CD14-positive monocyte (primary cell): ENCODE results near the gene HPSE2. TPM values are rescaled to one million over a fixed set of nuclear protein-coding genes. Genes with fewer than 3 reads are reported as not detected.

Experiments
- DNase-seq, 3 donors: peaks; one replicate each; pipeline ENCODE4 v3.0.0-alpha.2; 2011 to 2022
- H2AFZ ChIP-seq: 2 replicates; pipeline ENCODE4 v1.6.0; 2012; ENCODE audit warnings: mild to moderate bottlenecking, low read depth, low read length, inconsistent platforms; ENCODE audit not compliant: insufficient read depth, poor library complexity, severe bottlenecking
- H3K27ac ChIP-seq, 2 donors: 1 replicate in 1 of 2; 2 replicates in 1 of 2; pipeline ENCODE4 v1.5.1; 2012 to 2013; ENCODE audit warnings: low read length in 2 of 2, control low read depth in 1 of 2, inconsistent platforms in 1 of 2, low read depth in 1 of 2, mild to moderate bottlenecking in 1 of 2
- H3K27me3 ChIP-seq, 2 donors: one replicate each; pipeline versions ENCODE4 v1.6.0 to v1.6.1; 2011 to 2013; ENCODE audit warnings: low read length in 2 of 2; ENCODE audit not compliant: control insufficient read depth in 2 of 2, insufficient read depth in 2 of 2
- H3K36me3 ChIP-seq, 2 donors: replicated peaks in 1 of 2; 1 replicate in 1 of 2; 2 replicates in 1 of 2; pipeline versions ENCODE4 v1.5.1 to v1.6.1; 2012 to 2013; ENCODE audit warnings: low read length in 2 of 2, control low read depth in 1 of 2, inconsistent platforms in 1 of 2, mild to moderate bottlenecking in 1 of 2; ENCODE audit not compliant: insufficient read depth in 2 of 2, control insufficient read depth in 1 of 2
- H3K4me1 ChIP-seq, 2 donors: 1 replicate in 1 of 2; 2 replicates in 1 of 2; pipeline versions ENCODE4 v1.5.1 to v1.6.1; 2012 to 2013; ENCODE audit warnings: low read length in 2 of 2, control low read depth in 1 of 2, inconsistent platforms in 1 of 2, mild to moderate bottlenecking in 1 of 2, moderate library complexity in 1 of 2; ENCODE audit not compliant: insufficient read depth in 2 of 2, control insufficient read depth in 1 of 2
- H3K4me2 ChIP-seq: replicated peaks from 2 replicates; pipeline ENCODE3; 2012; ENCODE audit warnings: low read length, moderate library complexity, mild to moderate bottlenecking; ENCODE audit not compliant: poor library complexity, severe bottlenecking; ENCODE audit errors: extremely low read depth
- H3K4me3 ChIP-seq, 3 experiments: fragments of 200-600 bp in 1 of 3; sonication (generic) in 1 of 3; replicated peaks in 1 of 3; 1 replicate in 2 of 3; 2 replicates in 1 of 3; pipeline ENCODE4 v1.5.1; 2011 to 2013; ENCODE audit warnings: low read length in 3 of 3, mild to moderate bottlenecking in 3 of 3, control low read depth in 2 of 3, low read depth in 2 of 3, inconsistent platforms in 1 of 3, moderate library complexity in 1 of 3
- H3K79me2 ChIP-seq: 2 replicates; pipeline ENCODE4 v1.6.0; 2012; ENCODE audit warnings: mild to moderate bottlenecking, control low read depth, inconsistent platforms, low read length, moderate library complexity; ENCODE audit not compliant: insufficient read depth
- H3K9ac ChIP-seq: 2 replicates; pipeline ENCODE4 v1.6.0; 2017; ENCODE audit warnings: low read length, mild to moderate bottlenecking; ENCODE audit not compliant: insufficient read depth, poor library complexity, severe bottlenecking
- H3K9me3 ChIP-seq, 2 donors: replicated peaks in 1 of 2; 1 replicate in 1 of 2; 2 replicates in 1 of 2; pipeline versions ENCODE4 v1.5.1 to v1.6.1; 2012 to 2013; ENCODE audit warnings: low read length in 2 of 2, control low read depth in 1 of 2; ENCODE audit not compliant: control insufficient read depth in 1 of 2, insufficient read depth in 1 of 2
- H4K20me1 ChIP-seq: 2 replicates; pipeline ENCODE4 v1.6.0; 2012; ENCODE audit warnings: mild to moderate bottlenecking, low read length, control low read depth, moderate library complexity; ENCODE audit not compliant: insufficient read depth
- H3K27ac Mint-ChIP-seq, 7 donors: one replicate each; pipeline ENCODE4 v1.8.0; 2020; ENCODE audit warnings: mild to moderate bottlenecking in 7 of 7, mixed read lengths in 7 of 7, moderate library complexity in 6 of 7, inconsistent platforms in 2 of 7
- H3K27me3 Mint-ChIP-seq, 3 donors: one replicate each; pipeline ENCODE4 v1.8.0; 2021 to 2022; ENCODE audit warnings: low read depth in 3 of 3, mild to moderate bottlenecking in 3 of 3, mixed read lengths in 3 of 3, moderate library complexity in 3 of 3, inconsistent platforms in 1 of 3
- H3K36me3 Mint-ChIP-seq, 2 donors: one replicate each; pipeline ENCODE4 v1.8.0; 2020; ENCODE audit warnings: mixed read lengths in 2 of 2, inconsistent platforms in 1 of 2, mild to moderate bottlenecking in 1 of 2
- H3K4me1 Mint-ChIP-seq: one replicate; pipeline ENCODE4 v1.8.0; 2020; ENCODE audit warnings: mild to moderate bottlenecking, mixed read lengths
- H3K4me3 Mint-ChIP-seq, 2 donors: one replicate each; pipeline ENCODE4 v1.8.0; 2020; ENCODE audit warnings: mild to moderate bottlenecking in 2 of 2, mixed read lengths in 2 of 2, moderate library complexity in 1 of 2
- H3K9me3 Mint-ChIP-seq, 7 donors: one replicate each; pipeline ENCODE4 v1.8.0; 2020 to 2022; ENCODE audit warnings: mixed read lengths in 7 of 7, mild to moderate bottlenecking in 6 of 7, moderate library complexity in 6 of 7, inconsistent platforms in 2 of 7
- CTCF ChIP-seq: fragments of 200-600 bp; IDR thresholded peaks from one replicate; pipeline ENCODE4 v1.8.0; 2022; ENCODE audit warnings: antibody characterized with exemption, mild to moderate bottlenecking
- WGBS: methylation state at CpG from one replicate; pipeline ENCODE4 v1.1.5; 2013; ENCODE audit warnings: missing lambda C conversion rate; ENCODE audit not compliant: insufficient coverage; 5-methylcytosine and 5-hydroxymethylcytosine counted together
- intact Hi-C, 2 donors: fragments of 100-400 bp; cut with micrococcal nuclease; formaldehyde crosslinking; loops; one replicate each; pipeline versions ENCODE4 v1.15.0 to v1.15.1; 2023
- polyA plus RNA-seq, 3 donors: library from polyadenylated mRNA; depleted of rRNA in 1 of 3; unstranded in 2 of 3; stranded (reverse) in 1 of 3; fragments of 300-500 nt in 2 of 3; fragments of >200 nt in 1 of 3; fragmentation: Illumina TruSeq in 2 of 3; gene quantifications; 1 replicate in 2 of 3; 2 replicates in 1 of 3; pipeline ENCODE4 v1.2.3, GENCODE V29; 2012 to 2021

The HPSE2 gene
- polyA plus RNA-seq, 3 donors, result not detected

GRCh38 chr10:98536551-98536950 is 699.1 kb downstream of the HPSE2 start:
- Histone ChIP-seq H2AFZ (no peak overlapping the region), H3K9ac (no peak overlapping the region), H3K9me3 (no peaks in the 10 kb centered on the region), H4K20me1 (no peaks in the 10 kb centered on the region), H3K4me3 (no peak overlapping the region), H3K79me2 (no peaks in the 10 kb centered on the region), H3K27me3 (no peaks in the 10 kb centered on the region), H3K4me2 (no peak overlapping the region), H3K27ac (no peak overlapping the region), H3K36me3 (no peaks in the 10 kb centered on the region), H3K4me1 (no peaks in the 10 kb centered on the region)
- Mint-ChIP-seq H3K27ac (no peak overlapping the region), H3K27me3 (peaks cover 0 to 2% (median 2%) of the 10 kb centered on the region in 3 donors), H3K36me3 (no peaks in the 10 kb centered on the region), H3K4me3 (no peak overlapping the region), H3K4me1 (no peaks in the 10 kb centered on the region), H3K9me3 (peaks cover 2 to 10% (median 4%) of the 10 kb centered on the region in 7 donors)
- TF ChIP-seq CTCF, result no peak
- intact Hi-C loops, result no loop called here
- 90% methylated on average over 2 of the region's 3 CpGs for WGBS
- no peak for DNase-seq

- Mint-ChIP-seq H3K4me3 (no peak overlapping the region), H3K4me1 (no peaks in the 10 kb centered on the region), H3K27me3 (peaks cover 3 to 6% (median 4%) of the 10 kb centered on the region in 3 donors), H3K9me3 (peaks cover 0 to 7% (median 0%) of the 10 kb centered on the region in 7 donors), H3K27ac (no peak overlapping the region), H3K36me3 (no peaks in the 10 kb centered on the region)
- TF ChIP-seq CTCF, result no peak
- Histone ChIP-seq H3K4me1 (no peaks in the 10 kb centered on the region), H2AFZ (no peak overlapping the region), H4K20me1 (no peaks in the 10 kb centered on the region), H3K27me3 (no peaks in the 10 kb centered on the region), H3K79me2 (no peaks in the 10 kb centered on the region), H3K4me2 (no peak overlapping the region), H3K9me3 (no peaks in the 10 kb centered on the region), H3K4me3 (no peak overlapping the region), H3K27ac (no peak overlapping the region), H3K36me3 (no peaks in the 10 kb centered on the region), H3K9ac (no peak overlapping the region)
- DNase-seq, result no peak
- no CpG with 5 or more reads among the region's 3 CpGs for WGBS
- intact Hi-C loops, result no loop called here
Measured at GRCh38 chr10:98533746-98534445, 701.8 kb downstream of the HPSE2 start.
